Lung microvascular endothelial cell (primary cell): ENCODE data around the gene INSRR. TPM values are rescaled to one million over a fixed set of nuclear protein-coding genes. Genes with fewer than 3 reads are reported as not detected.
A peak's percentile ranks its signal among the peaks of the same experiment; 100 is the strongest.

ENCODE experiments used
- DNase-seq, 2 donors: peaks; one replicate each; pipeline versions ENCODE4 v3.0.0 to v3.0.0-alpha.2; 2010; ENCODE audit warnings: low read depth in 2 of 2
- total RNA-seq: library from RNA; depleted of rRNA; stranded (reverse); fragments of >200 nt; gene quantifications from 2 replicates; pipeline ENCODE4 v1.2.1, GENCODE V29; 2014

Gene INSRR
- total RNA-seq, result not detected in 2 replicates

- no peak for DNase-seq
Measured at GRCh38 chr1:156858959-156859522, at the start of gene INSRR. INSRR (minus strand) TSS chr1:156859117; CDS start chr1:156858621, 496 bp downstream.

DNA sequence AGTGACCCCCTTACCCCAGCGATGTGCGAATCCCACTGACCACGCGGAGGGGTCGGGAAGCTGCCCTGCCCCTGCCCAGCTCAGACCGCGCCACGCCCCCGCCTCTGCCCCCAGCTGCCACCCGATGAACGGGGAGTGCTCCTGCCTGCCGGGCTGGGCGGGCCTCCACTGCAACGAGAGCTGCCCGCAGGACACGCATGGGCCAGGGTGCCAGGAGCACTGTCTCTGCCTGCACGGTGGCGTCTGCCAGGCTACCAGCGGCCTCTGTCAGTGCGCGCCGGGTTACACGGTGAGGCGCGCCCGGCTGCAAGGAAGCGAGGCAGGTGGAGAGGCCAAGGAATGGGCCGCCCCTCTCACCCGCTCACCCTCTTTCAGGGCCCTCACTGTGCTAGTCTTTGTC is 49.6 kb upstream of the INSRR start:
- no peak for DNase-seq

GRCh38 chr1:156906206-156906906 is 47.4 kb upstream of the INSRR start:
- no peak for DNase-seq

DNA sequence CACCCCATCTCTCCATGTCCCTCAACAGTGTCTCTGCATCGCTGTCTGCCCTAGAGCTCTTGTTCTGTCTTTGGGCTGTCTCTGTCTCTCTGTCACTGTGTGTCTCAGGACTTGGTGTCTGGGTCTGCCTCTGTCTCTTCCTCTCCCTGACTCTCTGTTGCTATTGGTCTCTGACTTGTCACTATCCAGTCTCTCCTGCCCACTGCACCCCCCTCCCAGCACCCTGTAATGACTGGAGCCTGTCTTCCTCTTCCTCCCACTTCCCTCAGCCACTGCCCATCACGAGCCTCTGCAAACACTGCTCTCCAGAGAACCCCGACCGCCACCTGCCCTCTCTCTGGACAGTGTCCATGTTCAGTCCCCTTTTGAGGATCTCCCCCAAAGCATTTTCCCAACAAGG is 46.7 kb upstream of the INSRR start:
- no peak for DNase-seq

- DNase-seq, result no peak
Measured at GRCh38 chr1:156905176-156905575, 46.3 kb upstream of the INSRR start.

GRCh38 chr1:156904187-156904959 is 45.5 kb upstream of the INSRR start:
- DNase-seq, result peak; percentile 37 to 53

DNA sequence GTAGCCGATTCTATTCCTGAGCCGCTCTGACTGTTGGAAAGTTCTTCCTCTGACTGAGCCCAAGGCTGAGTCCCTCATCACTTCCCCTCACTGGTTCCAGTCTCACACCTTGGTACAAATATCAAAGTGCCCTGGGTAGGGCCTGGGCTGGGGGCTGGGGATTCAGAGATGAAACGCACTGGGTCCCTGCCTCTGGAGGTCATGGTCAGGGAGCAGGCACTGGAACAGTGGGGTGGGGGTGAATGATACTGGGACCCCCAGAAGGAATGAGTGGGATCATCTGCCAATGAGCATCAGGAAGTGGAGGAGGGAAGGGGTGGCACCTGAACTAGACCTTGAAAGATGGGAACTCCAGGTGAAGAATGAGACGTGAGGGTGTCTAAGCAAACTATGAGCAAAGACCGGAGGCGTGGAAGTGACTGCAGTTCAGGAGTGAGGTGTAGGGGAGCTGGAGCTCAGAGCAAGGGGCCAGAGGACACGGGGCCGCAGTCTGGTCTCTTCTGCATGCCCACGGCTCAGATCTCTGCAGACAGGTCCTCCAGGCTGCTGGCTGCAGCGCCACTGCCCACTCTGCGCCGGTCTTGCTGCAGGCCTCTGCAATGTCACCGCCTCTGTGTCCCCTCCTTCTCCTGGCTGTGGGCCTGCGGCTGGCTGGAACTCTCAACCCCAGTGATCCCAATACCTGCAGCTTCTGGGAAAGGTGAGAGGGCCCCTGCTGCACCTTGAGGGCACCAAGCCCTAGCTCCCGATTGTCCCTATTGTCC is 44.6 kb upstream of the INSRR start:
- no peak for DNase-seq

DNA sequence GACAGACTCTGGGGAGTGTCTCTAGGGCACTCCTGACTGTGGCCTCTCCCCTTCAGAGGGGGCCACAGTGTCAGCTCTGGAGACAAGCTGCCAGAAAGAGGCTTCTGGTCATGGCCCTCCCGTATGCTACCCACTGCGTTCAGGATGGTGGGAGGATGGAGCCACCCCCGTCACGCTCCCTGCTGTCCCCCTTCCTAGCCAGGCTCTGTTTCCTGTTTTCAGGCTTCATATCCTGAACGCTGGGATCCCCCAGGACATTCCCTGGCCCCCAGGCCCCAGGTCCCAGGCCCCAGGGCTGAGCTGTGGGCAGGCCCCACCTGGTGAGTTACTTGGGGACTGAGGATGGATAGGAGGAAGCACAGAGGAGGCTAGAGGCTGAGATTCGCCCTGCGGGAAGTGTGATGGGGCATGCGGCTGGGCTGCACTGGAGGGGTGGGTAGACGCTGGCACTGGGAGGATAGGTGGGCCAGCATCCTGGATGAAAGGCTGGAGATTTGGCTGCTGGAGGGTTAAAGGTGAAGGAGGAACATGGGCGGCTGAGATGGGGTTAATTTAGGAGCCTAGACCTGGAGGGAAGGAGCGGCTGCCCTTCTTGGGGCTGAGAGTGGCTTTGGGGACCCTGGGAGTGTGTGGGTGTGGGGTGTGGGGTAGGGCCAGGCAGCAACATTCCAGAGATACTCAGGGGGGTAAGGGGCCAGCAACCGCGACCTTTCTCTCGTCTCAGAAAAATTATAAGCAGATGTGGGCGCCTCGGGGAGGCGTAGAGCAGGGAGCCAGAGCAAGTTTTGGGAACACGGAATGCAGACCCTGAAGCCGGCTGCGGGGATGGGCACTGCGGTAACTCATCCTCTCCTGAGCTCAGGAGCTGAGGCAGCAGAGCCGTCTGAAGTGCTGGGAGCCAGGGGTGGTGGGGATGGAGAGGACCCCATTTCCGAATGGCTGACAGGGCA is 43.3 kb upstream of the INSRR start:
- DNase-seq, result peak; percentile 44 to 58

GRCh38 chr1:156901590-156901900 is 42.6 kb upstream of the INSRR start:
- no peak for DNase-seq

GRCh38 chr1:156900896-156901589 is 42.1 kb upstream of the INSRR start:
- no peak for DNase-seq

DNA sequence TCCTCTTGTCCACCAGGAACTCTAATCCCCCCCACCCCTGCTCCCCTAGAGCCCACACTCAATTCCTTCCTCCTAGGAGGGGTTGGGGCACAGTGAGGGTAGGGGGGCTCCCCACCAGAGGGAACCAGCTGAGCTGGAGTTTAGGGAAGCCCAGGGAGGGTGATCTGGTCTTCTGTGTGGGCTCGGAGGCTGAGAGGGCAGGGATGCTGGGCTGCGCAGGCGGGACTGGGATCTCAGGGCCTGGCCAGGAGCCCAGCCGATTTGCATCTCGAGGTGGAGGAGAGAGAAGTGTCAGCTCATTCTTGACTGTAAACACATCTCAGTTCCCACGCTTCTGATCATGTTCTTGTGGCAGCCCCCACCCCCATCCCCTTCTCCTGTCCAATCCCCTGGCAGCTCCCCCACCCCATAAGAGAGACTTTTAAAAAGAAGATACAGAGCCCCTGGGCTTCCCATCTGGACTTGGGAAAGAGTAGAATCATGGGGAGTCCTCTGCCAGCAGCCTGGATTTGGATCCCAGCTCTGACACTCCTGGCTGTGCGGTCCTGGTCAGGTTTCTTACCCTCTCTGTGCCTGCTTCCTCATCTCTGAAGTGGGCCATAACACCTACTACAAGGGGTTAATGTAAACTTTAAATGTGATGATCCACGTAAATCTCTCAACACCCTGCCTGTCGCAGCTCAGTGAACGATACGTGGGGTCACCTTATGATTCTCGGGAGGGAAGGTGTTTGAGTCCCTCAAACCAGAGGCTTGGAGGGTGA is 41.2 kb upstream of the INSRR start:
- DNase-seq, result peak in 1 of 2 donors; percentile 87

DNA sequence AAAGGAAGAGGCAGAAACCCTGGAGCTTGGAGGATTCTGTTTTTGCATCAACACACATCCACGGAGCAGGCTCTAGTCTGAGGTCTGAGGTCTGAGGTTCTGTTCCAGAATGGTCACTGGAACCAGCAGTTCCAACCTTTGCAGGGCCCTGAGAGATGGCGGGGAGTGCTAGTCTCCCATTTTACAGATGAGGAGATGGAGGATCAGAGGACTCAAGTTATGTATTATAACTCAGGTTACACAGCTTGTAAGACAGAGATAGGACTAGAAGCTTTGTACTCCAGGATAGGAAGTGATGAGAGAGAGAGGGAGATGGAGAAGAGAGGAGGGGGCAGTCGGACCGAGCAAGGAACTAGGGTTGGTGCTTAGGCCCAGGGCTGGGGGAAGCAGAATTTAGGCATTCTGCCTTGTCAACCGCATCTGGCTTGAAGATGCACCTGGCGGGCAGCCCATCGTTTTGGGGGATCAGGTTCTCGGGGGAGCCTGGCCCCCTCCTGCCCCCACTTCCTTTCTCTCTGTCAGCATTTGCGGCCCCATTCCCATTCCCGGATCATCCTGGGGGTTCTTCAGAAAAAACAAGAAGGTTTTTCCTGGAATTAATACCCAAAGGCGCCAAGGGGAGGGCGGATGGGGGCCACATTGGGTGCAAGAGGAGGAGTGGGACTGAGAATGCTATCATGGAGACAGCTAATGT is 40.2 kb upstream of the INSRR start:
- DNase-seq, result no peak

GRCh38 chr1:156898161-156898566 is 39.2 kb upstream of the INSRR start:
- peak; percentile 96 to 98 for DNase-seq

GRCh38 chr1:156897078-156897825 is 38.3 kb upstream of the INSRR start:
- DNase-seq, result peak in 1 of 2 donors; percentile 58

DNA sequence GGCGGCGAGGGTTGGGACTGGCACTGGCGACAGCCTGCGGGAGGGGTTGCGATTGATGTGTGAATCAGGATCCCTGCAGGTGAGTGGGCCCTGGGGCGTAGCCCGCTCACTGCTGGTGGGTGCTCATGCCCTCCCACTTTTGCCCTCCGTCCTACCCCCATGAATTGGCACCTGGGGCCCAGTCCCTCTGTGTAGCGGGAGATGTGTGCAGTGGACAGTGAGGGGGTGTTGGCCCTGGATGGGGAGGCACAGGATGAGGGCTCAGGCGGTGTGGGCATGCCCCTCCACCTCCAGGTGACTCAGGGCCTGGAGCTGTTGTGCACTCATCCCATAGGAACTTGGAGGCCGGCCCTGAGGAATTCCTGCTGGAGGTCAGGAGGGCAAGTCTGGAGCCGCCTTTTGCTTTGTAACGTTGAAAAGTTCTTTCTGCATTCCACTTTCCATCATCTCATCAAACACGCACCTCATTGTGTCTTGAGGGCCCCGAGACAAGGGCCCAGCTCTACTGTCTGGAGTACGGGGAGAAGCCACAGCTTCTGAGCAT is 37.6 kb upstream of the INSRR start:
- DNase-seq, result peak; percentile 40 to 90

- DNase-seq, result peak in 1 of 2 donors; percentile 43
Measured at GRCh38 chr1:156895927-156896326, 37.0 kb upstream of the INSRR start.

- peak; percentile 31 to 35 for DNase-seq
Measured at GRCh38 chr1:156895455-156895812, 36.5 kb upstream of the INSRR start.
